CD4-positive, alpha-beta T cell treated with Interleukin-21 for 1 hour (primary cell): ENCODE measurements around the gene NAV3.

Experiments
- DNase-seq: peaks from one replicate; pipeline ENCODE4 v3.0.0-alpha.2; 2020

NAV3 gene

DNA sequence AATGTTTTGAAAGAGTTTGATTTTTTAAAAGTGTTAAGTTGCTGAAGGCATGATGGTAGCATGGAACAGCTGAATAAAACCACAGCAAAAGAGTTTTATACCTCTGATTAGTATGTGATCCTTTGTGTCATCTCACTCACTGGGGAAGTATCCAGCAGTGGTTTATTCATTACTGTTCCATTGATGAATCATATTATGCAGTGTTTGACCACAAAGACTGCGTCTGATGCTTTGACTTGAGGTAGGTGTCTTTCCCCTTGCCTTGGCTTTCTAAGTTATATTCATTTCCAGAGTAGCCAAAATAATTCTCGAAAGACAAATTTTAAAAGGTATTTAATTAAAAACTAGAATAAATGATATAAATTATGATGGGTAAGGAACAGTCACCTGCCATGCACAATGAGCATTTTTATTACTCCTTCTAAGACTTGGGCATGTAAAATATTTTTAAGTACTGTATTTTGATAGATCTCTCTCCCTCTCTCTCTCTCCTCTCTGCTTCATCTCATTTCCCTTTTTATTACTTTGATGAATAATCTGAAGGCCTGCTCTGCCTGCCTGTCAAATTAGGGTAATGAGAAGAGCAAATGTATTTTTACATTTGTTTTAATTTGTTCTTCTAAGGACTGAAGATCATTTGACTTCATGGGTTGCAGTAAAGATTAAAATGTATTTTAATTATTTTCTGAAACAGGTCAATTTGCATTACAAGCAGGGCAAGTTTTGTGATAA is 164.9 kb downstream of the NAV3 start:
- DNase-seq = no peak

- no peak for DNase-seq
These were observed 166.0 kb downstream of the NAV3 start for GRCh38 chr12:77996670-77997069.

DNA sequence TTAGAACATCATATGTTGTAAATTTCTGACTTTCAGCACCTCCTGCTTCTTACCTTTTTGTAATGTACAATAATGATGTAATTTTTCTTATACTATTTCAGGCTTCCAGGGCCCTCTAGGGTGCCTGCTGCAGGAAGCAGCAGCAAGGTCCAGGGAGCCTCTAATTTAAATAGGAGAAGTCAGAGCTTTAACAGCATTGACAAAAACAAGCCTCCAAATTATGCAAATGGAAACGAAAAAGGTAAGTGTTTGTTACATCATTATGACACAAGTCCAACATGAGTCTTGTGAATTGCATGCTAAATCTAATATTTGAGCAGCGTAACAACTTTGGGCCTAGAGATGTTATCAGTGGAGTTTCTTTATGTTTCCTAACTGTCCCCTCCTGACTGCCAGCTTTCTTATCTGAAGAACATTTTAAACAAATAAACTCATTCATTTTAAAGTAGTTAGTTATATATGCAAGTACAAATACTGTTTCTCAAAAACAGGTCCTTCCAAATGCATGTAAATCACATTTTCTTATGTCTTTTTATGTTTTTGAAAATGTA is 167.6 kb downstream of the NAV3 start:
- no peak for DNase-seq

GRCh38 chr12:77999074-77999715 is 168.5 kb downstream of the NAV3 start:
- no peak for DNase-seq

DNA sequence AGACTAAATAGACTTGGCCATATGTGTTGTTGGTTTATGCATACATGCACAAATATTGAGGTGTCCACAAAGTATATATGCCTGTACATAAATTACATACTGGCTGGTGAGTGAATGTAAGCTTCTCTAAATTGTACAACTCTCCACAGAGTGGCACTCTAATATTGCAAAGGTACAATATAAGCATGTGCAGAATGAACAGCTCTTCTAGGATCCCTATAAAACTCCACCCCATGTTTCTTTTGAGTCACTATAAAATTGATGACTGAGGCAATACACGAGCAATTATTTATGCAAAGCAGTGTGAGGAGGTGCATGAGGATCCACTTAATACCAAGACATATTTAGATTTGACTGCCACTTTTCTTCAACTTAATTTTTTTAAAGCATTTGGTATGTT is 172.2 kb downstream of the NAV3 start:
- DNase-seq = no peak

DNA sequence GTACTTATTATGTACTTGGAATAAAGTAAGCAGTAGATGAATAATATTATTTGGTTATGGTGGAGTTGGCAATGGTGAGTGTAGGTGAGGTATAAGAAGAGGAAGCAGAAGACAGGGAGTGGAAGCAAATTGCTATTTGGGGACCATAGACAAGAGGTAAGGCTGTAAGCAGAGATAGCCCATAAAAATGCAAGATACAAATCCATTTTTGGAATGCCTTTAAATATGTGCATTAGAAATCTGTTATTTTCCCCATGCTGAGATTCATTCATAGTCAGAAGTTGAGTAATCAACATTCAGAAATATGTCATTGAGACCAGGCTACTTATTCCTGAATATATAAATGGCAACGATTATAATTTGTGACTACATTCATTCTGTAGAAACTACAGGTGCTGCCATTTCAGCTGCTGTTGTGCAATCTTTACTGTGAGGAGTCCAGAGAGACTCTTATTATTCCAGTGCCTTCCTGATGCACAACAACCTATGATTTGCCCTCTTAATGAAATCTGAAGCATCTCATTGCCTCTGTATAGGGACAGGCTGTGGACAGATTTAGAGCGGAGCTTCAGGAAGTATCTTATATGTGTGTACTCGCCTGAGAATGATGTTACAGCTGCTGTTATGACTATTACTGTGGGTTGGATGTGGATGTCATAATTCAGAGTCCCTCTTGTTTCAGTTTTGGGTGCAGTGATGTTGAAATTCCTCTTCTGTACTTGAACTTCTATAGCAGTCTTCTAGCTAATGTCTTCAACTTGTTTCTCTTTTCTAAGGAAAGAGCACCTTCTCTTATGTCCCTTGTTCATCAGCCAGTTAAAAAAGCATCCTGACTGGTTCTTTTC is 173.8 kb downstream of the NAV3 start:
- DNase-seq = no peak

DNA sequence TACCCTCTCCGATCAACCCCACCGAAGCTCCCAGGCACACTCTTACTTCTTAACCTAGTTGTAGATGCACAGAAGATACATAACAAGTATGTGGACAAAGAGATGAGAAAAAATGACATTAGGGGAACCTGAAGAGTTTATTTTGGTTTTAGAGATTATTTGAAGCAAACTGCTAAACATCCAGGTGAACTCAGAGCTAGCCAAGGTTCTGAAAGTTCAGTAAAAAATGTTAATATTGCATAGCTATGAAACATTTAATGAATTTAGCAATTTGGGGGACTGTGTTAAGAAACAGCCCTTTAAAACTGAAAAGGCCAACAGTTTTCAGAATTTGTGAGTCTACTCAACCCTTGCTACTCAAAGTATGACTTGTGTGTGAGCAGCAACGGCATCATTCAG is 174.4 kb downstream of the NAV3 start:
- DNase-seq = no peak

DNA sequence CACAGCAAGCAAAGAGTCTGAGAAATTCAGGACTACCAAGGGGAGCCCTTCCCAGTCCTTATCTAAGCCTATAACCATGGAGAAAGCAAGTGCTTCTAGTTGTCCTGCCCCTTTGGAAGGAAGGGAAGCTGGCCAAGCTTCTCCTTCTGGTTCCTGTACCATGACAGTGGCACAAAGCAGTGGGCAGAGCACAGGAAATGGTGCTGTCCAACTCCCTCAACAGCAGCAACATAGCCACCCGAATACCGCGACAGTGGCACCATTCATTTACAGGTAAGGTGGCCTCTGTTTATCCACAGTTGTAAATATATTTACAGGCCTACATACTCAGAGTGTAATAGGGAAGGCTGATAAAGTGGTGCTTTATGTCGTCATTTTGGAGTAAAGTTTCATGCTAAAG is 176.5 kb downstream of the NAV3 start:
- no peak for DNase-seq

- DNase-seq = no peak
These were observed 178.3 kb downstream of the NAV3 start for GRCh38 chr12:78009031-78009430.

- no peak for DNase-seq
These were observed 187.6 kb downstream of the NAV3 start for GRCh38 chr12:78018171-78018910.

DNA sequence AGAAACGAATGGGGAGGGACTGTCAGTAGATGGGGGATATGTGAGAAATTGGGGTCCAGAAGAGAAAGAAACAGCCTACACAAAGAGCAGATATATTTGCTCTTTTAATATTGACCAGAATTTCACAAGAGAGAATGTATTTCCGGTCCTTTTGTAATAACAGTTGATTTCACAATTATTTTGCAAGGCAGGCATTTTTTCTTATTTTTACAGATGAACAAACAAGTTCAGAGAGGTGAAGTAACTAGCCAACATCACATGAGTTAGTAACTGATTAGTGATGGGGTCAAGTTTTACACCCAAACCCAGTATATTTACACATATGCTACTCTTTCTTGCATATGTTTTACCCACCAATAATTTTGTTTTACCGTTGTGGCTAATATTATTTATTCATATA is 188.2 kb downstream of the NAV3 start:
- no peak for DNase-seq

- no peak for DNase-seq
These were observed 197.7 kb downstream of the NAV3 start for GRCh38 chr12:78028426-78028825.

DNA sequence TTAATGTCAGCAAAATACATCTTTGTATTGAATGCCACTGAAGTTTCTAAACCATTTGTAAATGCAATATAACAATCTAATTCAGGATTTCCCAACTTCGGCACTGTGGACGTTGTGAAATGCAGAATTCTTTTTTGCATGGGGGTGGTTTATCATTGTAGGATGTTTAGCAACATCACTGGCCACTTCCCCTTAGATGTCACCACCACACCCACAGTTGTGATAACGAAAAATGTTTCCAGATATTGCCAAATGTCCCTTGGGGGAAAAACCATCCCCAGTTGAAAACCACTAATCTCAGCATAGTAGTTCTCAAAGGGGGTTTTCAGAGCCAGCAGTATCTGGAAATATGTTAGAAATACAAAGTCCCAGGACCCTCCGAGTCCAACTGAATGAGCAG is 203.3 kb downstream of the NAV3 start:
- DNase-seq = no peak

DNA sequence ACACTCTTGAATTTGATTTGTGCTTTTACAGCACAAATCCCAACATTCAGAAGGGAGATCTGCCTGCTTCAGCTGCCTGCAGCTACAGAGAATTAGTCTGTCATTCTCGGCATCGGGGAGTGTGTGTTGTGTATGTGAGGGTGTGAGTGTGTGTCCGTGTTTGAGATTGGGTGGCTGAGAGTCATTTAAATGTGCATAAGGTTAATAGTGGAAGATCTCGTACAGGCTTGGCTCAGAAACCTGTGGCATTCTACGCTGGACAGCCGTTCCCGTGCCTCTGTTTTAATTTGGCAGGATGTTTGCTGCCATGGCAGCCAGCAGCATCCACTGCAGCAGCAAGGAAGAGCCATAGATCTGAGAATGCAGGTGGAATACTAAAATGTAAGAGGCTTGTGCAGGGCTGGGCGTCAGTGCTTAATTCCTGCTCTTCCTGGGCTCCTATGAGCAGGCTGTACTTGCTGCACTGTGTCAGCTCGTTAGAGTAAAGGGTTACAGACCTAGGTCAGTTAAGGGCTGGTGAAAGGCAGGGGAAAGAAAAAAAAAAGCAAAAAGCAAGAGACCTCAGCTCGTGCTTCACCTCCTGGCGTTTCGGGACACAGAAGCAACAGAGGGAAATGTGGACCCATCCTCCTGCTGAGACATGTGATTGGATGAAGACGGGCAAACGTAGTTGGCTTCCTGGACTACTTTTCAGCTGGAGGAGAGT is 205.4 kb downstream of the NAV3 start:
- no peak for DNase-seq

DNA sequence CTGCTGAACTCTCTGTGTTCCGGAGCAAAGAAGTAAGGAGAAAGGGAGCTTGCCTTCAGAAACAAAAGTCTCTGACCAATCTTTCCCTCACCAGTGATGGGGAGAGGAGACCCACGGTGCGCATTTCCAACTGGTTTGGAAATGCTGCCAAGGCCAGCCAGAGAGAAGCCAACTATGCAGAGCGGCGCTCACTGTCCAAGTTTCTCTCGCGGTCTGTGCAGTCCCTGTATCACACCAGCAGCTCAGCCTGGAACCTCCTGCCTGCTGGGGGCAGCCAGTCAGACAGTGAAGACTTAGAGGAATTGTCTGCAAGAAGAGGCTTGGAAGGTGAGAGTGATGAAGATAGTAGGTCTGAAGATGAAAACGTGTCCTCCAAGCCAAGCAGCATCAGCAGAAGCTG is 206.2 kb downstream of the NAV3 start:
- DNase-seq = no peak

- DNase-seq = no peak
These were observed 207.0 kb downstream of the NAV3 start for GRCh38 chr12:78037707-78038106.

GRCh38 chr12:78038541-78038940 is 207.8 kb downstream of the NAV3 start:
- DNase-seq = no peak

DNA sequence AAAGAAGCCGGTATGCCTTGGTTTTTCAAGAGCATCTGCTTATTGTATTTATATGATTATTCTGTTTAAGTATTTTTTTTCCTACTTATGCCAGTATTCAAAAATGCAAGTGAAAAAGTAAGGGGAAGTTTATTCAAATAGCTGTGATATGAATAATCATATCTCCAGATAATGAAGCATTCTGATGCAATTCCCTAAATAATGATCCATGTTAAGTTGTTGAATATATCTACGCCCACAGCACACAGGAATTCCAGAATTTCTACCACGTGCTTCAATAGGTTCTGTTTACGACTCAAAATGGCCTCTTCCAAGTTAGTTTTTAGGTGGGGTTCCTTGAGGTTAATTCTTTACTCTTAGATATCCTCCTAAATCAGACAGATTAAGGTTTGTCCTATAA is 208.3 kb downstream of the NAV3 start:
- DNase-seq = no peak

- no peak for DNase-seq
These were observed 209.4 kb downstream of the NAV3 start for GRCh38 chr12:78040111-78040510.

DNA sequence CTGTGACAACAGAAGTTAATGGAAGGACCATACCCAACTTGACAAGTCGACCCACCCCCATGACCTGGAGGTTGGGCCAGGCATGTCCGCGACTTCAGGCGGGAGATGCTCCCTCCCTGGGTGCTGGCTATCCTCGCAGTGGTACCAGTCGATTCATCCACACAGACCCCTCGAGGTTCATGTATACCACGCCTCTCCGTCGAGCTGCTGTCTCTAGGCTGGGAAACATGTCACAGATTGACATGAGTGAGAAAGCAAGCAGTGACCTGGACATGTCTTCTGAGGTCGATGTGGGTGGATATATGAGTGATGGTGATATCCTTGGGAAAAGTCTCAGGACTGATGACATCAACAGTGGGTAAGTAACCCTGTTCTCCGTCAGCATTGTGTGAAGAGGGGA is 220.1 kb downstream of the NAV3 start:
- DNase-seq = no peak

- no peak for DNase-seq
These were observed 224.9 kb downstream of the NAV3 start for GRCh38 chr12:78055545-78055944.

DNA sequence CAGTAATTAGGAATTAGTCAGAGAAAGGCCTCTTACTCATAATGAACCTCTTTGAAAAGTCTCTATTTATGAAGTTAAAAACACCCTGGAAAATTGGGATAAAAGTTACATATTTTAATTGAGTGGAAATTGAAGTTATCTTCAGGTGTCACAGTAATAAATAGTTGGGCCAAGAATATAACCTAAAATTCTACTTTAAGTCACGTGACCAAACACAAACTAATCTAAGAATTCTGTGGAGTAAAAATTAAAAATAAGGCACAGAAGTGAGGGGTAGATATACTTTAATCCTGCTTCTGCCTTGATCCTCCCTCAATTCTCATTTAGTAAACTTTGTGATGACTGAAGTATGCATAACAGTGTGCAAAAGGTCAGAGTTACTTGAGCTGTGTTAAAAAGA is 226.4 kb downstream of the NAV3 start:
- DNase-seq = no peak
